ENCODE data around the gene FAM229A. TPM values are rescaled to one million over a fixed set of nuclear protein-coding genes. Genes with fewer than 3 reads are reported as not detected.
A peak's percentile ranks its signal among the peaks of the same experiment; 100 is the strongest.

Gene FAM229A
- total and polyA plus RNA-seq, 9 of the 15 experiments (the other 6 are each of a cell fraction or from before 2014, with no cell fraction given) = 0.04 to 21.6 (median 7.4) TPM

GRCh38 chr1:32334274-32334861 is 27.9 kb downstream of the FAM229A start (continued):
- TF ChIP-seq REST (IDR thresholded peaks at IDR 0.05; ENCODE audit: borderline replicate concordance) = no peak
- TF ChIP-seq REST (CRISPR knock-in tag; IDR thresholded peaks at IDR 0.05; ENCODE audit: low read depth) = no peak
- no peak for TF ChIP-seq CAMTA2 (CRISPR knock-in tag; conservative IDR thresholded peaks at IDR 0.05)
- no peak for TF ChIP-seq RBM25 (IDR thresholded peaks at IDR 0.05; ENCODE audit: low read depth, low read length, severe bottlenecking)
- TF ChIP-seq U2AF1 (optimal IDR thresholded peaks at IDR 0.05; ENCODE audit: low read depth, low read length) = no peak
- no peak for TF ChIP-seq RAD51 (IDR thresholded peaks at IDR 0.05; ENCODE audit: borderline replicate concordance, low read depth)
- TF ChIP-seq EWSR1 (IDR thresholded peaks at IDR 0.05; ENCODE audit: borderline replicate concordance, low read depth, partially characterized antibody) = no peak
- no peak for TF ChIP-seq TFAM (CRISPR knock-in tag; conservative IDR thresholded peaks at IDR 0.05)
- TF ChIP-seq AFF4 (CRISPR knock-in tag; IDR thresholded peaks at IDR 0.05) = peak; percentile 7; the same call in 1 of the 2 replicates
- TF ChIP-seq, protein P1, sequence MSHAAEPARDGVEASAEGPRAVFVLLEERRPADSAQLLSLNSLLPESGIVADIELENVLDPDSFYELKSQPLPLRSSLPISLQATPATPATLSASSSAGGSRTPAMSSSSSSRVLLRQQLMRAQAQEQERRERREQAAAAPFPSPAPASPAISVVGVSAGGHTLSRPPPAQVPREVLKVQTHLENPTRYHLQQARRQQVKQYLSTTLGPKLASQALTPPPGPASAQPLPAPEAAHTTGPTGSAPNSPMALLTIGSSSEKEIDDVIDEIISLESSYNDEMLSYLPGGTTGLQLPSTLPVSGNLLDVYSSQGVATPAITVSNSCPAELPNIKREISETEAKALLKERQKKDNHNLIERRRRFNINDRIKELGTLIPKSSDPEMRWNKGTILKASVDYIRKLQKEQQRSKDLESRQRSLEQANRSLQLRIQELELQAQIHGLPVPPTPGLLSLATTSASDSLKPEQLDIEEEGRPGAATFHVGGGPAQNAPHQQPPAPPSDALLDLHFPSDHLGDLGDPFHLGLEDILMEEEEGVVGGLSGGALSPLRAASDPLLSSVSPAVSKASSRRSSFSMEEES (CRISPR knock-in tag; IDR thresholded peaks at IDR 0.05) = no peak
- no peak for TF ChIP-seq ZNF253 (CRISPR knock-in tag; conservative IDR thresholded peaks at IDR 0.05)
- TF ChIP-seq ATF2 (CRISPR knock-in tag; IDR thresholded peaks at IDR 0.05) = no peak
- 0 out of 2 replicates have a peak, but pooled peaks have one; percentile 53 for TF ChIP-seq HDAC2 (IDR thresholded peaks at IDR 0.05)

All from K562 (cell line).